ENCODE results near the gene GPR62. TPM values are rescaled to one million over a fixed set of nuclear protein-coding genes. Genes with fewer than 3 reads are reported as not detected.

The GPR62 gene
- total RNA-seq, 1 experiment from 2014 or later = not detected

DNA sequence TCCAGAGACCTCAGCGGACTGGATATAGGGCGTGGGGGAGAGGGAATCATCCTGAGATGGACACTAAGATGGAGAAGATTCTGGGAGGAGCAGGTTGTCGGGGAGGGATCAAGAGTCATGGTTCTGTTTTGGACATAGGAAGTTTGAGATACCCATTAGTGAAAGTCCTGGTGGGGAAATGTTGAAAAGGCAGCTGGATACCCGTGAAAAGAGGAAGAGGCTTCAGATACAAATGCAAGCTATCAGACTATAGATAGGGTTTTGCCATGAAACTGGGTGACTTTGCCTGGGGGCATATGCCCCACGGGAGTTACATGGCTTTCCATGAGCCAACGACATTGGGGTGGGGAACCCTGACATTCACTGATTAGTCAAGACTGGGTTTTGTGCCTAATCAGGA, 1.1 kb upstream of the GPR62 start:
- ATAC-seq (no peak), DNase-seq (ENCODE audit: low read depth, low spot score) (no peak)
- Histone ChIP-seq H3K36me3 (ENCODE audit: control insufficient read depth, insufficient read depth, low read length) (no peaks in the 10 kb centered on the region), H3K27me3 (ENCODE audit: control insufficient read depth, insufficient read depth, low read length) (no peaks in the 10 kb centered on the region), H3K4me1 (ENCODE audit: control insufficient read depth, insufficient read depth, low read length) (no peaks in the 10 kb centered on the region), H3K27ac (ENCODE audit: low read length) (no peak overlapping the region), H3K4me3 (ENCODE audit: low read depth in 2 of 2, low read length in 2 of 2) (no peak overlapping the region), H3K9me3 (ENCODE audit: control insufficient read depth, insufficient read depth, low read depth, low read length) (no peaks in the 10 kb centered on the region)
- POLR2A ChIA-PET = no interaction called here
- intact Hi-C loops (cut with micrococcal nuclease; ENCODE audit: unreplicated experiment) (no loop called here), in situ Hi-C loops (cut with HindIII; ENCODE audit: low pct_unique_long_range_greater_than_20kb, low sequenced_read_pairs) (no loop called here)
- CTCF ChIA-PET = no interaction called here
- BruUV-seq (replicated peaks) = no TSS peak
- TF ChIP-seq TCF7L2 (IDR thresholded peaks at IDR 0.05; ENCODE audit: low read depth, low read length) = no peak
- no peak for TF ChIP-seq SIN3A (IDR thresholded peaks at IDR 0.05; ENCODE audit: borderline replicate concordance, insufficient read depth, low read depth, low read length)
- TF ChIP-seq, protein P1, sequence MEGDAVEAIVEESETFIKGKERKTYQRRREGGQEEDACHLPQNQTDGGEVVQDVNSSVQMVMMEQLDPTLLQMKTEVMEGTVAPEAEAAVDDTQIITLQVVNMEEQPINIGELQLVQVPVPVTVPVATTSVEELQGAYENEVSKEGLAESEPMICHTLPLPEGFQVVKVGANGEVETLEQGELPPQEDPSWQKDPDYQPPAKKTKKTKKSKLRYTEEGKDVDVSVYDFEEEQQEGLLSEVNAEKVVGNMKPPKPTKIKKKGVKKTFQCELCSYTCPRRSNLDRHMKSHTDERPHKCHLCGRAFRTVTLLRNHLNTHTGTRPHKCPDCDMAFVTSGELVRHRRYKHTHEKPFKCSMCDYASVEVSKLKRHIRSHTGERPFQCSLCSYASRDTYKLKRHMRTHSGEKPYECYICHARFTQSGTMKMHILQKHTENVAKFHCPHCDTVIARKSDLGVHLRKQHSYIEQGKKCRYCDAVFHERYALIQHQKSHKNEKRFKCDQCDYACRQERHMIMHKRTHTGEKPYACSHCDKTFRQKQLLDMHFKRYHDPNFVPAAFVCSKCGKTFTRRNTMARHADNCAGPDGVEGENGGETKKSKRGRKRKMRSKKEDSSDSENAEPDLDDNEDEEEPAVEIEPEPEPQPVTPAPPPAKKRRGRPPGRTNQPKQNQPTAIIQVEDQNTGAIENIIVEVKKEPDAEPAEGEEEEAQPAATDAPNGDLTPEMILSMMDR (IDR thresholded peaks at IDR 0.05) = no peak
- TF ChIP-seq REST (IDR thresholded peaks at IDR 0.05; ENCODE audit: insufficient read depth in 1 of 2, low read depth in 2 of 2, low read length in 1 of 2) = no peak
- no peak for TF ChIP-seq POLR2AphosphoS5 (IDR thresholded peaks at IDR 0.05; ENCODE audit: low read depth, low read length)

DNA sequence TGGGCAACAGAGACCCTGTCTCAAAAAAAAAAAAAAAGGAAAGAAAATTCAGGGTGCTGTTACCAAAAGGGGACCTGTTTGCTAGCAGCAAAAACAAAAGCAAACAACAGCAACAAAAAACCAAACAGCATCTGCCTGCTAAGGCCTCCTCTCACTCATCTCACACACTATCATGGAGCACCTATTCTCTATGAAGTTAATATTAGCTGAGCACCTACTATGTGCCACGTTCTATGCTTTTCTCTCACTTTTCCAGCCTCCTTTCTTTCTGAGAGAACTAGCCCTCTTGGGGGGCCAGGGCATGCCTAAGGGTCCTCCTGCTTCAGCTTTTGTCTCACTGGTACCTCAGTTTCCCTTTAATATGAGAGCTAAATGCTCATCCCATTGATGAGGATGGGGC, 468 bp upstream of the GPR62 start:
- no peaks in the 10 kb centered on the region for H3K27me3 ChIP-seq (ENCODE audit: control insufficient read depth, insufficient read depth, low read length)
- ChIA-PET CTCF (no interaction called here), POLR2A (no interaction called here)
- no peak overlapping the region for H3K27ac ChIP-seq (ENCODE audit: low read length)
- intact Hi-C loops (cut with micrococcal nuclease; ENCODE audit: unreplicated experiment) (no loop called here), in situ Hi-C loops (cut with HindIII; ENCODE audit: low pct_unique_long_range_greater_than_20kb, low sequenced_read_pairs) (no loop called here)
- no peak for DNase-seq (ENCODE audit: low read depth, low spot score)
- BruUV-seq (replicated peaks) = no TSS peak
- no peak for ATAC-seq
- no peaks in the 10 kb centered on the region for H3K9me3 ChIP-seq (ENCODE audit: control insufficient read depth, insufficient read depth, low read depth, low read length)
- no peak overlapping the region for H3K4me3 ChIP-seq (ENCODE audit: low read depth in 2 of 2, low read length in 2 of 2)
- TF ChIP-seq, protein P1 (IDR thresholded peaks at IDR 0.05) = no peak
- TF ChIP-seq SIN3A (IDR thresholded peaks at IDR 0.05; ENCODE audit: borderline replicate concordance, insufficient read depth, low read depth, low read length) (no peak), POLR2AphosphoS5 (IDR thresholded peaks at IDR 0.05; ENCODE audit: low read depth, low read length) (no peak), TCF7L2 (IDR thresholded peaks at IDR 0.05; ENCODE audit: low read depth, low read length) (no peak), REST (IDR thresholded peaks at IDR 0.05; ENCODE audit: insufficient read depth in 1 of 2, low read depth in 2 of 2, low read length in 1 of 2) (no peak)
- no peaks in the 10 kb centered on the region for H3K4me1 ChIP-seq (ENCODE audit: control insufficient read depth, insufficient read depth, low read length)
- H3K36me3 ChIP-seq (ENCODE audit: control insufficient read depth, insufficient read depth, low read length) = no peaks in the 10 kb centered on the region

Data from Panc1 (cell line).